NCI-H748 (cell line): ENCODE measurements around the gene METTL5.
"Not testable (repeated sequence)": the region's sequence is repeated elsewhere in the genome, so short reads cannot be mapped to it uniquely, and the experiment has no call there.

Experiments
- DNase-seq: peaks from one replicate; lab custom pipeline; 2025; ENCODE audit not compliant: unreplicated experiment; lab: John Stamatoyannopoulos, UW

METTL5 gene

GRCh38 chr2:169834401-169834800 is 9.7 kb upstream of the METTL5 start:
- DNase-seq: no peak

DNA sequence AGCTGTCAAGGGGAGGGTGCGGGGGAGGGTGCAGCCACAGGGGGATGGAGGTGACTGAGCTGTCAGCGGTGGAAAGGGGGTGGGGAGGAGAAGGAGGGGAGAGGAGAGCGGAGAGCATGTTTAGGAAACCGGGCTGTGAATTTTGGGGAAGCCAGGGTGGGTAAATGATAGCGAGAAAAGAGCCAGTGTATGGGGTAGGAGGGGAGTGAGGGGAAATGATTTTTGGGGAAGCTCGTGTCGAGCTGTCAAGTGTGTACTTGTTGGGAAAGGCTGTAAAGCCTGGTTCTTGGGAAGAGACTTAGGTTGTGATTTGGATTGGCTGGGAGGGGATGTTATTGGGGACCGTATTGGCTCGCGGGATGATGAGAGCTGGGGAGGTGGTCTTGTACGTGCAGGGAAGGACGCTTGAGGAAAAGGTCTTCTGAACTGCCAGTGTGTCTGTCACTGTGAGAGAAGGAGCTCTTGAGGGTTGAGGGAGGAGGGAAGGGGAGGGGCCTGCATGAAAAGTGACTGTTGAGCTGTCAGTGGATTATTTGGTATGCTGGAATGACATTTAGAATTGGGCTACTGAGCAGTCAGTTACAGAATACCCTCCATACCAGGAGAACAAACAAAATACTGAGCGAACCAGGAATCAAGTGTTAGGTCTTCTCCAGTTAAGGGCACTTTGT is 3.6 kb upstream of the METTL5 start:
- DNase-seq: peak; percentile 45

GRCh38 chr2:169827272-169828140 is 2.8 kb upstream of the METTL5 start, which contains the start of gene UBR3:
UBR3 (plus strand) TSS chr2:169827454; CDS start chr2:169827508, 54 bp downstream.
- DNase-seq: peak; percentile 93

DNA sequence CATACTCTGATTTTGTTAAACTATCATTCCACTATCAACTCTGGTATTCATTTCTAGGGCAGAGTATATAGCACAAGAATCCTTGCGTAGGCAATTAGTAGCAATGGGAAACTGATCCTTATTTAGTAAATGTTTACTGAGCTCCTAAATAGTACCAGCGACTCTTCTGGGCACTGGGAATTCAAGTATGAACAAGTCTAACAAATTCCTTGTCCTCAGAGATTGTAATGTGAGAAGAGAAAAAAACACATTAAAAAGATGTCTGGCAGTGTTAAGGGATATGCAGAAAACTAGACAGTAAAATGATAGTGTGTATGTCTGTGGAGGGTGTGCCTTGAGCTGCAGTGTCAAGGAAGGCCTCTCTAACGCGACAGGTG is 721 bp downstream of the METTL5 start:
- DNase-seq: no peak

DNA sequence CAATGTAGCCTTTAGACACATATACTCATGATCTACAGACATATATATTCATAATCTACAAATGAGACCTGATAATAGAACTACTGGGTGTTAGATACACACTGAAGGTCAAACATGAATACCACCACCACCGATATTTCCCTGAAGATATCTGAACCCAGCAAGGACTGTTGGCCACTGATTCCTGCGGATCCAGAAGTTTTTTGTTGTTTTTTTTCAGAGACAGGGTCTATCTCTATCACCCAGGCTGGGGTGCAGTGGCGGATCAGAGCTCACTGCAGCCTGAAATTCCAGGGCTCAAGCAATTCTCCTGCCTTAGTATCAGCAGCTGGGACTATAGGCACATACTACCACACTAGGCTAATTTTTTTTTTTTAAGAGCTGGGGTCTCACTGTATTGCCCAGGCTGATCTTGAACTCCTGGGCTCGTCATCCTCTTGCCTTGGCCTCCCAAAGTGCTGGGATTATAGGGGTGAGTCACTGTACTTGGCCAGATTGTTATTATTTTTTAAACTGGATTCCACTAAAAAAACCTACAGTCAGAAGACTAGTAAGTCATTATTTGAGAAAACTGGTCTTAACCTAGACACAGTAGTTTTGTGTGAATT is 1.8 kb downstream of the METTL5 start:
- DNase-seq: no peak

- DNase-seq: no peak
Observed at GRCh38 chr2:169822036-169822435, 2.7 kb downstream of the METTL5 start.

DNA sequence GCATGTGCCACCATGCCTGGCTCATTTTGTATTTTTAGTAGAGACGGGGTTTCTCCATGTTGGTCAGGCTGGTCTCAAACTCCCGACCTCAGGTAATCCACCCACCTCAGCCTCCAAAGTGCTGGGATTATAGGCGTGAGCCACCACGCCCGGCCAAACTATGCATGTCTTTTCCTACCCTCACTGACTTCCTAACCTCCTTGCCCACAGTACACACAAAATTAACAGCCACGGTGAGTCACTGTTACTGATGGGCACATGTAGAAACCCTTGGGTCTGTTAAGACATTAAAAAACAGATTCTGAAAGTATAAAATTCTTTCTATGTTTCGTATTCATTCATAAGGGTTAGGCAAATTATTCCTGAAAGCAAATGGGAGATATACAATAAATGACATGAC is 4.6 kb downstream of the METTL5 start:
- DNase-seq: not testable (repeated sequence)

GRCh38 chr2:169819106-169819505 is 5.6 kb downstream of the METTL5 start:
- peak; percentile 45 for DNase-seq

DNA sequence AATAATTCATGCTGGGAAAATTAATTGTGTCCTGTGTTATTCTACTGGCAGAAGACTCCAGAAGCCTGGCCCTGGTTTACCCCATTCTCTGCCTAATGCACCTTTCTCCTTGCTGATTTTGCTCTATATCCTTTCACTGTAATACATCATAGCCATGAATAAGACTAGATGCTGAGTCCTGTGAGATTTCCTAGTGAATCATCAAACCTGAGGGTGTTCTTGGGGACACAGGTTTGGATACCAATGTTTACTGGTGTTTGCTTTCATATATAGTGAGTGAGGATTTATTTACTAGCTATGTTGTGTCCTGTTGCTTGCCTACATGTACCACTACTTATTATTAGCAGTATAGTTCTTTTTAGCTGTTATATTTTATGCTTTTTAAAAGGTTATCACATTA is 6.5 kb downstream of the METTL5 start:
- DNase-seq: peak; percentile 35

DNA sequence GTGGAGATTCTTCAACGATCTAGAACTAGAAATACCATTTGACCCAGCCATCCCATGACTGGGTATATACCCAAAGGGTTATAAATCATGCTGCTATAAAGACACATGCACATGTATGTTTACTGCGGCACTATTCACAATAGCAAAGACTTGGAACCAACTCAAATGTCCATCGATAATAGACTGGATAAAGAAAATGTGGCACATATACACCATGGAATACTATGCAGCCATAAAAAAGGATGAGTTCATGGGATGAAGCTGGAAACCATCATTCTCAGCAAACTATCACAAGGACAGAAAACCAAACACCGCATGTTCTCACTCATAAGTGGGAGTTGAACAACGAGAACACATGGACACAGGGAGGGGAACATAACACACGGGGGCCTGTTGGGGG is 7.3 kb downstream of the METTL5 start:
- DNase-seq: not testable (repeated sequence)

DNA sequence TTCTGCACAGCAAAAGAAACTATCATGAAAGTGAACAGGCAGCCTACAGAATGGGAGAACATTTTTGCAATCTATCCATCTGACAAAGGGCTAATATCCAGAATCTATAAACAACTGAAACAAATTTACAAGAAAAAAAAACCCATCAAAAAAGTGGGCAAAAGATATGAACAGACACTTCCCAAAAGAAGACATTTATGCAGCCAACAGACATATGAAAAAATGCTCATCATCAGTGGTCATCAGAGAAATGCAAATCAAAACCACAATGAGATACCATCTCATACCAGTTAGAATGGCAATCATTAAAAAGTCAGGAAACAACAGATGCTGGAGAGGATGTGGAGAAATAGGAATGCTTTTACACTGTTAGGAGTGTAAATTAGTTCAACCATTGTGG is 7.7 kb downstream of the METTL5 start:
- DNase-seq: not testable (repeated sequence)

DNA sequence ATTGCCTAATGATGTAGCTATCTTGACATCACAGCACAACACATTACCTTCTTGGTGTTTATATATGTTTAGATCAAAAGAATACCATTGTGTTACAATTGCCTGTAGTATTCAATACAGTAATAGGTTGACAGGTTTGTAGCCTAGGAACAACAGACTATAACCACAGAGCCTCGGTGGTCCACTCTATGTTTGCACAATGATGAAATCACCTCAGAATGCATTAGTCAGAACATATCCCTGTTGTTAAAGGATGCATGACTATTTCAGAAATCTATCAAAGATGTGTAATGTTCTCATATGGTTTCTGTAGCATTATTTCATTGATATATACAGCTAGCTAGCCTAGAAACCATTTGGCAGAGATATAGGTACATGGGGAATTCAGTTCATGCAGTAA is 8.9 kb downstream of the METTL5 start:
- DNase-seq: no peak

GRCh38 chr2:169808221-169808620 is 16.5 kb downstream of the METTL5 start:
- no peak for DNase-seq

DNA sequence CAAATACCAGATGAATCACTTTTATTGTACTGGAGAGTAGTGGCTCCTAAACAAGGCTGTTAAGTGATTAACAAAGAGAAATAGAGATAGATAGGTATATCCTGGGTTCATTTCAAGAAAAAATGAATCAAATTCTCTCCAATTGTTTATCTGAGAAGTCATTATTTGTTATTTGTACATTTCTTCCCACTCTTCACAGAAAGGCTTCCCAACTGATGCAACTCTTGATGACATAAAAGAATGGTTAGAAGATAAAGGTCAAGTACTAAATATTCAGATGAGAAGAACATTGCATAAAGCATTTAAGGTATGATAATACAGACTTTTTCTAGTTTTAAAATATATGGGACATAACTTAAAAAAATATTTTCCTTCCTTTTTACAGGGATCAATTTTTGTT is 18.1 kb downstream of the METTL5 start:
- no peak for DNase-seq

GRCh38 chr2:169803480-169803879 is 21.2 kb downstream of the METTL5 start:
- DNase-seq: no peak

GRCh38 chr2:169798718-169799592 is 25.8 kb downstream of the METTL5 start, which contains the start of gene SSB:
SSB (plus strand) TSS chr2:169798871; CDS start chr2:169800961, 2,090 bp downstream.
- DNase-seq: peak; percentile 95

GRCh38 chr2:169798397-169798717 is 26.3 kb downstream of the METTL5 start:
- no peak for DNase-seq

- DNase-seq: no peak
Observed at GRCh38 chr2:169797601-169798000, 27.1 kb downstream of the METTL5 start.

- DNase-seq: no peak
Observed at GRCh38 chr2:169796441-169796840, 28.3 kb downstream of the METTL5 start.

DNA sequence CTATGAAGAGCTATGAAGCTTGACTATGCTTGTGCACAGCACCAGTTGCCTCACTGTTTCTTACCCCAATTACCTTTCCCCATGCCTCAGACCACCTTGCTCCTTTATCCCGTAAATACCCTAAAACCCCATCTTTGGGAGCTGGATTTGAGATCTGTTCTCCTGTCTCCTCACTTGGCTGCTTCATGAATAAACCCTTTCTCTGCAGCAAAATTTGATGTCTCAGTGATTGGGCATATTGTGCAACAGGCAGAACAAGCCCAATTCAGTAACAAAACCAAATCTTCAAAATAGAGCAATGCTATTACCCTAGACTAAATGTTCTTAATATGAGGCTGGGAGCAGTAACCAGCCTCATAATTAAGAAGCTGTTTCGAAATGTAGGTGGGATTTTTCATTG is 29.5 kb downstream of the METTL5 start:
- no peak for DNase-seq

- no peak for DNase-seq
Observed at GRCh38 chr2:169790581-169790980, 34.1 kb downstream of the METTL5 start.
